Measurements from ENCODE around the gene AADACL4. TPM values are rescaled to one million over a fixed set of nuclear protein-coding genes. Genes with fewer than 3 reads are reported as not detected.

Gene AADACL4
- total and polyA plus RNA-seq, 3 donors from 2014 or later = 0.66 TPM; not detected in 2

DNA sequence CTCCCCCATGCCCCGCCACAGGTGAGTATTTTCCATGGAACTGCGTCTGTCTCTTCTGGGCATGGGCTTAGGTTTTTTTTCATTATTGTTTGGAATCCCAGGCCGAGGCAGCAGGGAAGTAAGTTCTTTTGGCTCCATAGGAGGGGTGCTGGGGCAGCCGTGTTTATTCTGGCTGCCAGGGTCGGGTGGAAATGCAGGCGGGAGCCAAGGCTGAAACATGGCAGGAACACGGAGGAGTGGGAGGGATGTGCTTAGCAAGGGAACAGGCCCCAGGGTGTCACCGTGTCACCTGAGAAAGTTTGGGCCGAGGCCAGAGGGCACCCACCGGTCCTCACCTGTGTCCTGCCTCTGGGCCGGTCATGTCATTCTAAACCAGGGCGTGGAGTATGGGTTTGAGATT is 21.4 kb upstream of the AADACL4 start:
- H3K27me3 ChIP-seq = no peaks in the 10 kb centered on the region
- no peaks in the 10 kb centered on the region for H3K36me3 ChIP-seq (ENCODE audit: low read depth, missing control alignments)
- DNase-seq = no peak
- TF ChIP-seq, protein P1, sequence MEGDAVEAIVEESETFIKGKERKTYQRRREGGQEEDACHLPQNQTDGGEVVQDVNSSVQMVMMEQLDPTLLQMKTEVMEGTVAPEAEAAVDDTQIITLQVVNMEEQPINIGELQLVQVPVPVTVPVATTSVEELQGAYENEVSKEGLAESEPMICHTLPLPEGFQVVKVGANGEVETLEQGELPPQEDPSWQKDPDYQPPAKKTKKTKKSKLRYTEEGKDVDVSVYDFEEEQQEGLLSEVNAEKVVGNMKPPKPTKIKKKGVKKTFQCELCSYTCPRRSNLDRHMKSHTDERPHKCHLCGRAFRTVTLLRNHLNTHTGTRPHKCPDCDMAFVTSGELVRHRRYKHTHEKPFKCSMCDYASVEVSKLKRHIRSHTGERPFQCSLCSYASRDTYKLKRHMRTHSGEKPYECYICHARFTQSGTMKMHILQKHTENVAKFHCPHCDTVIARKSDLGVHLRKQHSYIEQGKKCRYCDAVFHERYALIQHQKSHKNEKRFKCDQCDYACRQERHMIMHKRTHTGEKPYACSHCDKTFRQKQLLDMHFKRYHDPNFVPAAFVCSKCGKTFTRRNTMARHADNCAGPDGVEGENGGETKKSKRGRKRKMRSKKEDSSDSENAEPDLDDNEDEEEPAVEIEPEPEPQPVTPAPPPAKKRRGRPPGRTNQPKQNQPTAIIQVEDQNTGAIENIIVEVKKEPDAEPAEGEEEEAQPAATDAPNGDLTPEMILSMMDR (IDR thresholded peaks at IDR 0.05) = no peak
- no peak for TF ChIP-seq POLR2A (IDR thresholded peaks at IDR 0.05)
- H3K9me3 ChIP-seq = no peaks in the 10 kb centered on the region
- intact Hi-C loops (cut with DNase I; ENCODE audit: low total_unique reads) = loop anchor here (10.0 kb wide), 1 partner anchor 308 kb away; no protein-coding TSS in a partner anchor
- no peak overlapping the region for H3K27ac ChIP-seq
- H3K4me1 ChIP-seq = peaks cover 12% of the 10 kb centered on the region
- no peak overlapping the region for H3K4me3 ChIP-seq
- WGBS, 2 donors = 57 to 58% methylated on average over 12 of the region's 12 CpGs

DNA sequence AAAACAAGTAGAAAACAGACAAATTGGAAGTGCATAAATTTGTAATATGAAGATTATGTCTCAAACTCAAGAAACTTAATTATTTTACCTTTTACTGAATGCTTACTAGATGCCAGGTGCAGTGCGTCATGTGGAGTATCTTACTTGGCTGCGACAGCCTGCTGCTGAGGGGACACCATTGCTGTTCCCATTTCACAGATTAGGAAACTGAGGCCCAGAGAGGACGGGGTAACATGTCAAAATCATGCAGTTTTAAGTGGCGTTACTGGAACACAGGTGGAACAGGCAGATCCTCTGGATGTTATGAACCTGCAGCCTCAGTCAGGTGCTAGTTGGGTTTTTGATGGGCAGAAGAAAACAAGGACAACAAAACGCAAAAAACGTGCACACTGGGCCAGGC is 18.6 kb upstream of the AADACL4 start:
- Histone ChIP-seq H3K9me3 (no peaks in the 10 kb centered on the region), H3K36me3 (ENCODE audit: low read depth, missing control alignments) (no peaks in the 10 kb centered on the region), H3K4me3 (no peak overlapping the region), H3K27me3 (no peaks in the 10 kb centered on the region), H3K4me1 (no peaks in the 10 kb centered on the region), H3K27ac (no peak overlapping the region)
- no peak for DNase-seq
- 95 to 96% methylated on average over 6 of the region's 6 CpGs for WGBS, 2 donors
- intact Hi-C loops (cut with DNase I; ENCODE audit: low total_unique reads) = loop anchor here (10.0 kb wide), 1 partner anchor 310 kb away; no protein-coding TSS in a partner anchor
- TF ChIP-seq POLR2A (IDR thresholded peaks at IDR 0.05) = no peak
- TF ChIP-seq, protein P1 (IDR thresholded peaks at IDR 0.05) = no peak

DNA sequence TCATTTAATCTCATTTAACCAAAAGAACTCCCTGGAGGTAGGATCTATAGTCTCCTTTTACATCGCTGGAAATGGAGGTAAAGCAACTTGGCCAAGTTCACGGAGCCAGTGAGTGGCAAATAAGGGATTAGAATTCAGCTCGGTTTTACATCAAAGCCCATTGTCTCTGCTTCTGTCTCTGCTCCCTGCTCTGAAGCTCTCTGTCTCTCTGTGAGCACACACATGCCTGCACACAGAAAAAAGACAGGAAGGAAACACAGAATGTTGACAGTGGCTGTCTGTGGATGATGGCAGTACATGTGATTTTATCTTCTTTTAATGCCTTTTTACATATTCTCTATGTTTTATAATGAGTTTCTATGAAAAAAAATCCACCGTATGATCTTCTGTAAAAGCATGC is 17.0 kb upstream of the AADACL4 start:
- Histone ChIP-seq H3K27ac (no peak overlapping the region), H3K36me3 (ENCODE audit: low read depth, missing control alignments) (no peaks in the 10 kb centered on the region), H3K27me3 (no peaks in the 10 kb centered on the region), H3K9me3 (no peaks in the 10 kb centered on the region), H3K4me1 (no peaks in the 10 kb centered on the region), H3K4me3 (no peak overlapping the region)
- no peak for TF ChIP-seq POLR2A (IDR thresholded peaks at IDR 0.05)
- TF ChIP-seq, protein P1 (IDR thresholded peaks at IDR 0.05) = no peak
- intact Hi-C loops (cut with DNase I; ENCODE audit: low total_unique reads) = loop anchor here (10.0 kb wide), 1 partner anchor 312 kb away; no protein-coding TSS in a partner anchor
- WGBS, 2 donors = 84 to 93% methylated on average over 4 of the region's 4 CpGs
- no peak for DNase-seq

DNA sequence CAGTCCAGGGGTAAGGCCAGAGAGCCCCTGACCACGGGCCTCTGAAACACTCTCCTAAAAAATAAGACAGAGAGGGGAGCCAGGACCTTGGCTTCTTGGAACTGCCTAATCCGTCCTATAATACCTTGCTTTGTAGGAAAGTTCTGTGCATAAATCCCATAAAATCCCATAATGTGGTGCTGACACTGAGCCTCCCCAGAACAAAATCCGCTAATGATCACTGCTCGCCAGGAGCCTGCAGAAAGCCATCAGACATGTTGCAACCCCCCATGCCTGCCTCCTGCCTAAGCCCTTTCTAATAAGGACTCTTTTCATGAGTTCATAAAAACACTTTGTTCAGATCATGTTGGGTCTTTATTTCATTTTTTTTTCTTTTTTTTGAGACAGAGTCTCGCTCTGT is 16.6 kb upstream of the AADACL4 start:
- no peak overlapping the region for H3K27ac ChIP-seq
- H3K36me3 ChIP-seq (ENCODE audit: low read depth, missing control alignments) = no peaks in the 10 kb centered on the region
- no peaks in the 10 kb centered on the region for H3K9me3 ChIP-seq
- no peak overlapping the region for H3K4me3 ChIP-seq
- no peaks in the 10 kb centered on the region for H3K4me1 ChIP-seq
- H3K27me3 ChIP-seq = no peaks in the 10 kb centered on the region
- intact Hi-C loops (cut with DNase I; ENCODE audit: low total_unique reads) = loop anchor here (10.0 kb wide), 1 partner anchor 312 kb away; no protein-coding TSS in a partner anchor
- DNase-seq = no peak
- 87 to 88% methylated on average over 5 of the region's 5 CpGs for WGBS, 2 donors
- TF ChIP-seq, protein P1 (IDR thresholded peaks at IDR 0.05) = no peak
- TF ChIP-seq POLR2A (IDR thresholded peaks at IDR 0.05) = no peak

DNA sequence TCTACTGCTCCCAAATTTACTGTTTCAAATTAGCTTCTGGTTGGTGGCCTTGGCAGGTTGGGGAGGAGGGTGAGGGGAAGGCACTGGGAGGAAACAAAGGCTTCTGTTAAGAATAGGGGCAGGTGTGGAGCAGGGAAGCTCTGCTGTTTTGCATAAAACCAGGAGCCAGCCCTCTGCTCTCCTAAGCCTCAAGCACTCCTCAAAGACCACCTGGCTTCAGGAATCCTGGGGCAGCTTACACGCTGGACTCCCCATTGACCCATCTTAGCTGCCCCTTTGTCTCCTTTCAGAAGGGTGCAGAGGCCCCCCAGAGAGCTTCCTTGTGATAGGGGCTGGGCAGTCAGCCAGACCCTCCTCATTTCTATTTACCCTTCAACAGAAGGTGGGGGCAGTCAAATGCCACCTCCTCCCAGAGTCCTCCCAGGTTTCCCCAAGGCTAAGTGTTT is 14.4 kb upstream of the AADACL4 start:
- DNase-seq = no peak
- H3K27ac ChIP-seq = no peak overlapping the region
- H3K27me3 ChIP-seq = no peaks in the 10 kb centered on the region
- TF ChIP-seq POLR2A (IDR thresholded peaks at IDR 0.05) = no peak
- TF ChIP-seq, protein P1 (IDR thresholded peaks at IDR 0.05) = no peak
- H3K4me3 ChIP-seq = no peak overlapping the region
- 100% methylated on average over 1 of the region's 1 CpG for WGBS, 2 donors
- H3K36me3 ChIP-seq (ENCODE audit: low read depth, missing control alignments) = no peaks in the 10 kb centered on the region
- H3K9me3 ChIP-seq = no peaks in the 10 kb centered on the region
- intact Hi-C loops (cut with DNase I; ENCODE audit: low total_unique reads) = loop anchor here (10.0 kb wide), 1 partner anchor 315 kb away; no protein-coding TSS in a partner anchor
- no peaks in the 10 kb centered on the region for H3K4me1 ChIP-seq
